GM12864 (cell line): ENCODE results near the gene TMEM87A.

ENCODE experiments used
- DNase-seq: peaks from one replicate; pipeline ENCODE4 v3.0.0-alpha.2; 2011; ENCODE audit warnings: low read depth
- H3K4me3 ChIP-seq: 2 replicates; pipeline ENCODE4 v1.5.1; 2011; ENCODE audit warnings: mild to moderate bottlenecking, low read depth, low read length, control low read depth
- CTCF ChIP-seq: IDR thresholded peaks from 2 replicates; pipeline ENCODE4 v1.5.1; 2011; ENCODE audit warnings: low read depth, mild to moderate bottlenecking, moderate library complexity, low read length, control low read depth, inconsistent platforms; ENCODE audit errors: missing control alignments

The TMEM87A gene

GRCh38 chr15:42270996-42271395 lies 2.2 kb downstream of the TMEM87A start:
- DNase-seq = no peak
- no peak overlapping the region for H3K4me3 ChIP-seq
- no peak for TF ChIP-seq CTCF

- no peak overlapping the region for H3K4me3 ChIP-seq
- TF ChIP-seq CTCF = no peak
- no peak for DNase-seq
Measured at GRCh38 chr15:42270551-42270950, 2.7 kb downstream of the TMEM87A start.

- TF ChIP-seq CTCF = no peak
- no peak overlapping the region for H3K4me3 ChIP-seq
- DNase-seq = no peak
Measured at GRCh38 chr15:42267286-42267685, 5.9 kb downstream of the TMEM87A start.

GRCh38 chr15:42264795-42265194 lies 8.4 kb downstream of the TMEM87A start:
- TF ChIP-seq CTCF = no peak
- DNase-seq = no peak
- no peak overlapping the region for H3K4me3 ChIP-seq

GRCh38 chr15:42253300-42253699 lies 19.9 kb downstream of the TMEM87A start:
- TF ChIP-seq CTCF = no peak
- H3K4me3 ChIP-seq = no peak overlapping the region
- no peak for DNase-seq

GRCh38 chr15:42240823-42241222 lies 32.4 kb downstream of the TMEM87A start:
- DNase-seq = no peak
- H3K4me3 ChIP-seq = no peak overlapping the region
- TF ChIP-seq CTCF = no peak

- TF ChIP-seq CTCF = no peak
- no peak for DNase-seq
- H3K4me3 ChIP-seq = no peak overlapping the region
Measured at GRCh38 chr15:42239528-42240182, 33.6 kb downstream of the TMEM87A start.
